ENCODE measurements around the gene EGR1. TPM values are rescaled to one million over a fixed set of nuclear protein-coding genes. Genes with fewer than 3 reads are reported as not detected.

EGR1 gene
- total RNA-seq, 3 donors from 2014 or later, result 11.8 to 61.0 (median 18.4) TPM

GRCh38 chr5:138458856-138459255, 6.4 kb upstream of the EGR1 start:
- Histone ChIP-seq H3K4me3 (no peak overlapping the region), H3K36me3 (no peaks in the 10 kb centered on the region), H3K27me3 (no peaks in the 10 kb centered on the region), H3K27ac (no peak overlapping the region), H3K4me1 (peaks cover 5 to 6% of the 10 kb centered on the region in 2 donors), H3K9me3 (no peaks in the 10 kb centered on the region)
- no peak for DNase-seq (ENCODE audit: low spot score in 2 of 2)
- intact Hi-C loops (cut with DNase I; ENCODE audit: low total_unique reads), result no loop called here
- TF ChIP-seq POLR2A (IDR thresholded peaks at IDR 0.05) (no peak), CTCF (IDR thresholded peaks at IDR 0.05) (no peak), POLR2AphosphoS5 (IDR thresholded peaks at IDR 0.05) (no peak)

GRCh38 chr5:138459311-138459933, 5.9 kb upstream of the EGR1 start:
- no peaks in the 10 kb centered on the region for H3K36me3 ChIP-seq
- H3K9me3 ChIP-seq, result no peaks in the 10 kb centered on the region
- H3K4me1 ChIP-seq, result peaks cover 5 to 6% of the 10 kb centered on the region in 2 donors
- DNase-seq (ENCODE audit: low spot score in 2 of 2), result peak in 1 of 2 donors; percentile 32
- intact Hi-C loops (cut with DNase I; ENCODE audit: low total_unique reads), result no loop called here
- H3K27ac ChIP-seq, result no peak overlapping the region
- H3K27me3 ChIP-seq, result no peaks in the 10 kb centered on the region
- TF ChIP-seq CTCF (IDR thresholded peaks at IDR 0.05) (no peak), POLR2AphosphoS5 (IDR thresholded peaks at IDR 0.05) (no peak), POLR2A (IDR thresholded peaks at IDR 0.05) (no peak)
- no peak overlapping the region for H3K4me3 ChIP-seq

DNA sequence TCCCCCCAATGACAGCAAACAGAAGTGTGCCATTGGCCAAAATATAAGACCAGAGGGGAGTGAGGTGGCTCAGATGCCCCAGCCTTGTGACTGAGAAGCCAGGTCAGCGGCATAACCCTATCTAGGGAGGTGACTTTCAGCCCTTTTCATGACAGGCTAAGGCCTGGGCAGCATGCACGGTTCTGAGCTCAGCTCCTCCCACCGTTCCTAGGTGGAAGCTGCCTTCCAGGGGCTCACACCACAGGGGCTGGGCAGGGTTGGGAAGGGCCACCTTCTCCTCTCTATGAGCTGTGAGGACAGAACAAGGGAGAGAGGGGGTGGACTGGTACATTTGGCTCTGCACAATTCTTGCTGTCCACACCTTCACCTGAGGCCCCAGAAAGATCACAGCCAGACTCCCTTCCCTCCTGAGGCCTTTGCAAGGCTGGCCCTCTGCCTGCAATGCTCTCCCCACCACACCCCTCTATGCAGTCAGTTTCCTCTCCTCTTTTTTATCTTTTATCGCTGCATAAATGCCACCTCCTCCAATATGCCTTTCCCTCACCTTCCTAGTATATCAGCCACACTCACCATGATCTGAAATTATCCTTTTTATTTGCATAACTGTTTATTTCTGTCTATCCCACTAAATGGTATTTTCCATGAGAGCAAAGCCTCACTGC, 5.1 kb upstream of the EGR1 start:
- Histone ChIP-seq H3K4me1 (peaks cover 5 to 6% of the 10 kb centered on the region in 2 donors), H3K36me3 (no peaks in the 10 kb centered on the region), H3K4me3 (no peak overlapping the region), H3K27ac (peak overlapping the region in 1 of 2 donors; percentile 62), H3K9me3 (no peaks in the 10 kb centered on the region), H3K27me3 (no peaks in the 10 kb centered on the region)
- intact Hi-C loops (cut with DNase I; ENCODE audit: low total_unique reads), result no loop called here
- DNase-seq (ENCODE audit: low spot score in 2 of 2), result no peak
- TF ChIP-seq CTCF (IDR thresholded peaks at IDR 0.05) (no peak), POLR2AphosphoS5 (IDR thresholded peaks at IDR 0.05) (no peak), POLR2A (IDR thresholded peaks at IDR 0.05) (no peak)

- Histone ChIP-seq H3K36me3 (no peaks in the 10 kb centered on the region), H3K27ac (peak overlapping the region; percentile 55 to 62), H3K9me3 (no peaks in the 10 kb centered on the region), H3K27me3 (no peaks in the 10 kb centered on the region), H3K4me3 (no peak overlapping the region), H3K4me1 (peaks cover 5 to 6% of the 10 kb centered on the region in 2 donors)
- intact Hi-C loops (cut with DNase I; ENCODE audit: low total_unique reads), result no loop called here
- DNase-seq (ENCODE audit: low spot score in 2 of 2), result no peak
- TF ChIP-seq CTCF (IDR thresholded peaks at IDR 0.05), result no peak
- peak in 1 of 3 donors; percentile 35 for TF ChIP-seq POLR2AphosphoS5 (IDR thresholded peaks at IDR 0.05)
These were observed 3.7 kb upstream of the EGR1 start for GRCh38 chr5:138461343-138462125.
